Osteocyte (in vitro differentiated cells): ENCODE measurements around the gene ZNF618. TPM values are rescaled to one million over a fixed set of nuclear protein-coding genes. Genes with fewer than 3 reads are reported as not detected.

ENCODE experiments used
- DNase-seq: peaks from one replicate; pipeline ENCODE4 v3.0.0; 2021; ENCODE audit warnings: mixed read lengths; ENCODE audit not compliant: unreplicated experiment; ENCODE audit errors: extremely low spot score
- H3K27ac Mint-ChIP-seq: one replicate; pipeline ENCODE4 v1.8.0; 2021; ENCODE audit warnings: mild to moderate bottlenecking, mixed read lengths; ENCODE audit not compliant: unreplicated experiment
- H3K27me3 Mint-ChIP-seq: one replicate; pipeline ENCODE4 v1.8.0; 2021; ENCODE audit warnings: mixed read lengths; ENCODE audit not compliant: unreplicated experiment
- H3K36me3 Mint-ChIP-seq: one replicate; pipeline ENCODE4 v1.8.0; 2021; ENCODE audit warnings: mixed read lengths; ENCODE audit not compliant: unreplicated experiment
- H3K4me1 Mint-ChIP-seq: one replicate; pipeline ENCODE4 v1.8.0; 2021; ENCODE audit warnings: mixed read lengths; ENCODE audit not compliant: unreplicated experiment
- H3K4me3 Mint-ChIP-seq: one replicate; pipeline ENCODE4 v1.8.0; 2021; ENCODE audit warnings: mild to moderate bottlenecking, moderate library complexity, mixed read lengths; ENCODE audit not compliant: unreplicated experiment
- H3K9me3 Mint-ChIP-seq: one replicate; pipeline ENCODE4 v1.8.0; 2021; ENCODE audit warnings: mixed read lengths; ENCODE audit not compliant: unreplicated experiment
- total RNA-seq: library from RNA; stranded (reverse); gene quantifications from 2 replicates; pipeline ENCODE4 v1.2.1, GENCODE V29; 2021
- TF ChIP-seq, protein P1 (sequence below): fragments of 200-600 bp; sonication (generic); IDR thresholded peaks from 2 replicates; pipeline ENCODE4 v1.5.0; 2021; ENCODE audit warnings: antibody characterized with exemption, mild to moderate bottlenecking, moderate library complexity

Gene ZNF618
- total RNA-seq, 1 donor from 2014 or later: 36.8 TPM

DNA sequence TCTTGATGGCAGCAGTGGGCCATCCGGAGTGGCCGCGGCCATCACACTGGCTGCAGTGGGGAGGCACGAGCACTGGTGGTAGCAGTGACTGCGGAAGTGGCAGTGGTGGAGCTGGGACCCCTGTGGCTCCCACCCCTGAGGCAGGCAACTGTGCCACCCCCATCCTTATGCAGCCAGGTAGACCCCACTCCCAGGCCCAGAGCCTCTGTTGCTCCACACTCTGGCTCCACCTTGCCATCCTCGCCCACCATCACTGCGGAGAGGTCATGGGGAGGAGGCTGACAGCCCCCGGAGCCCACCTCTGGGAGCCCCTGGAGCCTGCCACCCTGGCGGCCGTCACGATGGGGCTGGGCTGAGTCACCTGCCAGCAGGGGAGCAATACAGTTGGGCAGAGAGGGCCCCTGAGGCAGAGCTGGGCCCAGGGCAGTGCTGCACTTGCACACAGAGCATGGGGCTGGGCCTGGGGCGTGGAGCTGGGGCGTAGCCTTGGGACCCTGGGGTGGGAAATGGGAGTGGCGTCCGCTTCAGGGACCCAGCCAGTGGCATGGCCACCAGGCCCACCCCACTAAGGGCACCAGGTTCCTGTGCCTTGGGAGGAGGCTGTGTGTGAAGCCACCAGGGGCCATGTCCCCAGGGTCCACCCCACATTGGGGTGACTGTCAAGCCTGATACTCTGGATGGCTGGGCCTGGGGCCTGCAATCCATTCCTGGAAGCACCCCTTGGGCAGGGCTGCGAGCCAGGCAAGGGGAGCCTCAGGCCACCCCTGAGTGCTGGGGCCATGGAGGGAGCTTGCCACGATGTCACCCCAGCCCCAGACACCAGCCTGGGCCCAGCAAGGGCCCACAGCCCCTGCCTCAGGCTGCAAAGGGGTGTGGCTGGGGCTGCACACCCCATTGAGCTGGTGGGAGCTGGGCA lies 194.3 kb downstream of the ZNF618 start:
- no peak overlapping the region for H3K27ac Mint-ChIP-seq
- peaks cover 37% of the 10 kb centered on the region for H3K27me3 Mint-ChIP-seq
- TF ChIP-seq, protein P1, sequence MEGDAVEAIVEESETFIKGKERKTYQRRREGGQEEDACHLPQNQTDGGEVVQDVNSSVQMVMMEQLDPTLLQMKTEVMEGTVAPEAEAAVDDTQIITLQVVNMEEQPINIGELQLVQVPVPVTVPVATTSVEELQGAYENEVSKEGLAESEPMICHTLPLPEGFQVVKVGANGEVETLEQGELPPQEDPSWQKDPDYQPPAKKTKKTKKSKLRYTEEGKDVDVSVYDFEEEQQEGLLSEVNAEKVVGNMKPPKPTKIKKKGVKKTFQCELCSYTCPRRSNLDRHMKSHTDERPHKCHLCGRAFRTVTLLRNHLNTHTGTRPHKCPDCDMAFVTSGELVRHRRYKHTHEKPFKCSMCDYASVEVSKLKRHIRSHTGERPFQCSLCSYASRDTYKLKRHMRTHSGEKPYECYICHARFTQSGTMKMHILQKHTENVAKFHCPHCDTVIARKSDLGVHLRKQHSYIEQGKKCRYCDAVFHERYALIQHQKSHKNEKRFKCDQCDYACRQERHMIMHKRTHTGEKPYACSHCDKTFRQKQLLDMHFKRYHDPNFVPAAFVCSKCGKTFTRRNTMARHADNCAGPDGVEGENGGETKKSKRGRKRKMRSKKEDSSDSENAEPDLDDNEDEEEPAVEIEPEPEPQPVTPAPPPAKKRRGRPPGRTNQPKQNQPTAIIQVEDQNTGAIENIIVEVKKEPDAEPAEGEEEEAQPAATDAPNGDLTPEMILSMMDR: no peak
- DNase-seq: no peak
- H3K4me1 Mint-ChIP-seq: no peaks in the 10 kb centered on the region
- no peak overlapping the region for H3K4me3 Mint-ChIP-seq
- H3K36me3 Mint-ChIP-seq: no peaks in the 10 kb centered on the region
- H3K9me3 Mint-ChIP-seq: no peaks in the 10 kb centered on the region

GRCh38 chr9:114071197-114071795 lies 195.2 kb downstream of the ZNF618 start:
- TF ChIP-seq, protein P1: no peak
- no peak overlapping the region for H3K4me3 Mint-ChIP-seq
- no peak for DNase-seq
- H3K27me3 Mint-ChIP-seq: peaks cover 43% of the 10 kb centered on the region
- no peaks in the 10 kb centered on the region for H3K36me3 Mint-ChIP-seq
- no peaks in the 10 kb centered on the region for H3K9me3 Mint-ChIP-seq
- no peak overlapping the region for H3K27ac Mint-ChIP-seq
- H3K4me1 Mint-ChIP-seq: no peaks in the 10 kb centered on the region

GRCh38 chr9:114072184-114073140 lies 196.4 kb downstream of the ZNF618 start:
- no peaks in the 10 kb centered on the region for H3K36me3 Mint-ChIP-seq
- no peak overlapping the region for H3K4me3 Mint-ChIP-seq
- H3K4me1 Mint-ChIP-seq: no peaks in the 10 kb centered on the region
- no peak for DNase-seq
- no peaks in the 10 kb centered on the region for H3K9me3 Mint-ChIP-seq
- H3K27ac Mint-ChIP-seq: no peak overlapping the region
- TF ChIP-seq, protein P1: no peak
- H3K27me3 Mint-ChIP-seq: peaks cover 45% of the 10 kb centered on the region

GRCh38 chr9:114075602-114076001 lies 199.5 kb downstream of the ZNF618 start:
- Mint-ChIP-seq H3K4me3 (no peak overlapping the region), H3K36me3 (no peaks in the 10 kb centered on the region), H3K4me1 (no peaks in the 10 kb centered on the region), H3K9me3 (no peaks in the 10 kb centered on the region), H3K27ac (no peak overlapping the region), H3K27me3 (peaks cover 41% of the 10 kb centered on the region)
- TF ChIP-seq, protein P1: no peak
- DNase-seq: no peak
